Stimulated activated naive B cell treated with anti-CD40 and anti-IgM and Interleukin-4, amounts not matched to agents 10 μg/mL and 1 μg/mL and 100 μg/mL, for 72 hours (primary cell): Measurements from ENCODE around the gene KLHL30.
A peak's percentile ranks its signal among the peaks of the same experiment; 100 is the strongest.

ENCODE experiments used
- ATAC-seq, 2 donors: fragments of 150-1000 bp; cut with Tn5 transposase; replicated peaks; 2 replicates each; pipeline ENCODE4 v1.10.0; 2021; ENCODE audit warnings: moderate library complexity in 1 of 2
- DNase-seq: peaks from one replicate; pipeline ENCODE4 v3.0.0; 2021
- H3K27ac Mint-ChIP-seq: one replicate; pipeline ENCODE4 v1.8.0; 2022; ENCODE audit warnings: mild to moderate bottlenecking, mixed read lengths
- H3K27me3 Mint-ChIP-seq, 2 donors: one replicate each; pipeline ENCODE4 v1.8.0; 2022; ENCODE audit warnings: mixed read lengths in 2 of 2
- H3K36me3 Mint-ChIP-seq, 2 donors: one replicate each; pipeline ENCODE4 v1.8.0; 2022; ENCODE audit warnings: mixed read lengths in 2 of 2, mild to moderate bottlenecking in 1 of 2
- H3K4me1 Mint-ChIP-seq, 2 donors: one replicate each; pipeline ENCODE4 v1.8.0; 2022; ENCODE audit warnings: mixed read lengths in 2 of 2, mild to moderate bottlenecking in 1 of 2
- H3K4me3 Mint-ChIP-seq, 2 donors: one replicate each; pipeline ENCODE4 v1.8.0; 2022; ENCODE audit warnings: mild to moderate bottlenecking in 2 of 2, mixed read lengths in 2 of 2, moderate library complexity in 1 of 2
- H3K9me3 Mint-ChIP-seq, 2 donors: one replicate each; pipeline ENCODE4 v1.8.0; 2022; ENCODE audit warnings: mixed read lengths in 2 of 2, mild to moderate bottlenecking in 1 of 2

KLHL30 gene, protein sequence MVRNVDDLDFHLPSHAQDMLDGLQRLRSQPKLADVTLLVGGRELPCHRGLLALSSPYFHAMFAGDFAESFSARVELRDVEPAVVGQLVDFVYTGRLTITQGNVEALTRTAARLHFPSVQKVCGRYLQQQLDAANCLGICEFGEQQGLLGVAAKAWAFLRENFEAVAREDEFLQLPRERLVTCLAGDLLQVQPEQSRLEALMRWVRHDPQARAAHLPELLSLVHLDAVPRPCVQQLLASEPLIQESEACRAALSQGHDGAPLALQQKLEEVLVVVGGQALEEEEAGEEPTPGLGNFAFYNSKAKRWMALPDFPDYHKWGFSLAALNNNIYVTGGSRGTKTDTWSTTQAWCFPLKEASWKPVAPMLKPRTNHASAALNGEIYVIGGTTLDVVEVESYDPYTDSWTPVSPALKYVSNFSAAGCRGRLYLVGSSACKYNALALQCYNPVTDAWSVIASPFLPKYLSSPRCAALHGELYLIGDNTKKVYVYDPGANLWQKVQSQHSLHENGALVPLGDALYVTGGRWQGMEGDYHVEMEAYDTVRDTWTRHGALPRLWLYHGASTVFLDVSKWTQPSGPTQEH

GRCh38 chr2:238138331-238139195 lies at the start of gene KLHL30:
Gene KLHL30 (plus strand): TSS chr2:238138668. CDS start chr2:238140755, 2,087 bp downstream.
- Mint-ChIP-seq H3K36me3 (no peaks in the 10 kb centered on the region), H3K27ac (peak within 1 kb of the TSS; percentile 22), H3K27me3 (peaks cover 0 to 8% of the 10 kb centered on the region in 2 donors), H3K4me3 (peak within 1 kb of the TSS; percentile 17 to 59), H3K4me1 (peaks cover 5 to 39% of the 10 kb centered on the region in 2 donors), H3K9me3 (no peaks in the 10 kb centered on the region)
- ATAC-seq = peak in 1 of 2 donors; percentile 16
- DNase-seq = no peak

DNA sequence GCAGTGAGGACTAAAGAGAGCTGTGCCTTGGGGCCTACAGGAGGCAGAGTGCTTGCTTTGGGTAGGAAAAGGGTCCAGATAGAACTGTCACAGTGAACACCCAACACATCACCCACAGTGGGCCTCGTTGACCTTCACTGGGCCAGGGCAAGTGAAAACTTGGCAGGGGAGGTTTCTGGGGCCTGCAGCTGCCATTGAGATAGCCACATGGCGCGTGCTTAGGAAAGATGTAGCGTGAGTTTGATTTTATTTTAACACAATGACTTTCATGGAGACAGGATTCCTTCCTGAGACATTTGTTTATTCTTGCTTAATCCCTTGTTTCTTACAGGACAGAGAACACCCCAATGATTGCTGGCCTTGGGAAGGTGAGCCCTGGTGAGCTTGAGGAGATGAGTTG lies 47.6 kb upstream of the KLHL30 start:
- DNase-seq (no peak), ATAC-seq (no peak)
- Mint-ChIP-seq H3K4me1 (peaks cover 7 to 19% of the 10 kb centered on the region in 2 donors), H3K9me3 (no peaks in the 10 kb centered on the region), H3K27ac (no peak overlapping the region), H3K27me3 (no peaks in the 10 kb centered on the region), H3K36me3 (peaks cover 41 to 54% of the 10 kb centered on the region in 2 donors), H3K4me3 (no peak overlapping the region)

DNA sequence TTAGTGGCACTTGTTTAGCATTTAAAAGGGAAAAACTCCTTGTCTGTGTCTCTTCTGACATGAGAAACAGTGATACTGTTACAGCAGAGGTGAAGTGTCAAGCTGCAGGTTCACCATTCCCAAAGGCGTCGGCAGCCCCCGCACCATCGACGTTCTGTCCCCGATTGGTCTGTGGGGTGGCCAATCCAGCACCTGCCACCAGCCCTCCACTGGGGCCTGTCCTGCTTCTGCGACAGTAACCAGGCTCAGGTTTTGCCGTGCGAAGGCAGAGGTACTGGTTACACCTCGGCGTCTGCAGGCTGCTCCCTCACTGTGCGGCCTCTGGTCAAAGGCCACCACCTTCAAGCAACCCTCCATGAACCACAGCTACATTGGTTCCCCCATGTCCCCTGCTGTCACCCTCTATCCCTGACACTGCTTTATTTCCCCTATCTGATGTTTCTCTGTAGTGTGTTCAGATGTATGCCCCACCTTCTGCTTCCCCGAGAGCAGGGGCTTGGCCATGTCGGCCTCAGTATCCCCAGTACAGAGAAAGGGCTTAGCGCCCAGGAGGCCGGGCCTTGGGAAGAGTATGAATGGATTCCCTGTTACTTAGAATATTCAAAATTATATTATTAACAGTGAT lies 46.9 kb upstream of the KLHL30 start:
- DNase-seq (no peak), ATAC-seq (no peak)
- peaks cover 8 to 19% of the 10 kb centered on the region in 2 donors for H3K4me1 Mint-ChIP-seq
- H3K36me3 Mint-ChIP-seq = peaks cover 39 to 53% of the 10 kb centered on the region in 2 donors
- no peaks in the 10 kb centered on the region for H3K9me3 Mint-ChIP-seq
- H3K4me3 Mint-ChIP-seq = no peak overlapping the region
- H3K27me3 Mint-ChIP-seq = no peaks in the 10 kb centered on the region
- H3K27ac Mint-ChIP-seq = no peak overlapping the region

DNA sequence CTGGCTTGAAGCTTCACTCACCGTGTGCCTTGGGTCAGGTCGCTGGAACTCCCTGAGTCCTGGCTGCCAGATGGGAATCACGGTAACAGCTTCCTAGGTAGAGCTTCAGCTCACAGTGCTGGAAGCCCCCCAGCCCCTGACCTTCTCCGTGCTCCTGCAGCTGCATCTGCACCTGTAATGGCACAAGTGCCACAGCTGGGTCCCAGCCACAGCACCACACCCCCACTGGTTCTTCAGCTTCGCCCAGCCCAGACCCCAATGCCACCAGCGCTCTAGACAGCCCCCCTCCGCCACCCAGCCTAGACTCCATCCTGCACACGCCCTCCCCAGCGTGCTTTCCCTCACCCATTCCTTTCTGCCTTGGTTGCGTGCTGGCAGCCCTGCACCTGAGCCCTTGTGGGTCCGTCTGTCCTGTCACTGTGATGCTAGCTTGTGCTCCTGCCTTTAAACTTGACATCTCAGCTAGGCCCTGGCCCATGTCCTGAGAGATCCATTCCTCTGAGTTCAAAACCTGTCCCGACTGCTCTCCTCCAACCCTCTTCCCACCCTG lies 45.9 kb upstream of the KLHL30 start:
- Mint-ChIP-seq H3K4me3 (no peak overlapping the region), H3K27ac (peak overlapping the region; percentile 20), H3K36me3 (peaks cover 44 to 58% of the 10 kb centered on the region in 2 donors), H3K27me3 (no peaks in the 10 kb centered on the region), H3K4me1 (peaks cover 7 to 15% of the 10 kb centered on the region in 2 donors), H3K9me3 (no peaks in the 10 kb centered on the region)
- ATAC-seq (no peak), DNase-seq (no peak)

DNA sequence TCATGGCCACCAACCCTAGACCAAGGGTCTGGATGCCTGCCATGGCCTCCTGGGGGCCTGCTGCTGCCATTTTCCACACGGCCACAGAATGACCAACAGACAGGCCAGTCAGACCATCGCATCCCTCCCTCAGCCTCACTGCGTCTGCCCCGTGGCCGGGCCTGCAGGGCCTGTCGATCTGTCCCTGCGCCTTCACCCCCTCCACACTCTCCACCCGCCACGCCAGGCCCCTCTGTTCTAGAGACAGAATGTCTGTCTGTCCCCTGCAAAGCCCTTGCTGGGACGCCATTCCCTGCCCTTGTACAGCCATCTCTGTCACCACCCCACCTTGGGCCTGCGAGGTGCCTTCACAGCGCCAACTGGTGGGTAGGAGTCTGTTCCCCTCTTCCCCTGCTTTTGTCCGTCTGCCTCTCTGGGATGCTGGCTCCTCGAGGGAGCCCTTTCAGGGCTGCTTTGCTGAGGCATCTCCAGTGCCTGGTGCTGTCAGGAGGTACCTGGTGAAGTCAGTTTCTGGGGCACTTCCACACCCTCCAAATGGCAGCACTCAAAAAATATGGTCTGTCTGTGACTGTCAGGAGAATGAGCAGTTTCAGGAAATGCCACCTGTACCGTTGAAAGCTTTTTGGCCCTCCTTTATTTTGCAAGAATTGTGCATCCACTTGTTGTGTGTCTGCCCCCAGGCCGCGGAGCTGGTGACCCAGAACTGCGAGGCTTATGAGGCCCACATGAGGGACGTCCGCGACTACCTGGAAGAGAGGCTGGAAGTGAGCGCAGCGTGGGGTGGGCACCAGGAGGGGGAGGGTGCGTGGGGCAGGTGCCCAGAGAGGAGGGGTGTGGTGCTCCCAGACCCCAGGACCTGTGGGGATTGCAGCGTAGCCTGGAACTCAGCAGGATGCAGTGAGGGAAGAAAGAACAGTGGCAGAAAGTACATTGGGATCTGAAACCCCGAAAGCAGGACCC lies 45.0 kb upstream of the KLHL30 start:
- peaks cover 0 to 3% of the 10 kb centered on the region in 2 donors for H3K9me3 Mint-ChIP-seq
- ATAC-seq (no peak), DNase-seq (no peak)
- no peaks in the 10 kb centered on the region for H3K27me3 Mint-ChIP-seq
- H3K36me3 Mint-ChIP-seq = peaks cover 43 to 61% of the 10 kb centered on the region in 2 donors
- no peak overlapping the region for H3K4me3 Mint-ChIP-seq
- peaks cover 14 to 18% of the 10 kb centered on the region in 2 donors for H3K4me1 Mint-ChIP-seq
- peak overlapping the region; percentile 20 for H3K27ac Mint-ChIP-seq

GRCh38 chr2:238094438-238095022 lies 43.9 kb upstream of the KLHL30 start:
- Mint-ChIP-seq H3K4me1 (peaks cover 25 to 26% of the 10 kb centered on the region in 2 donors), H3K27me3 (no peaks in the 10 kb centered on the region), H3K36me3 (peaks cover 42 to 67% of the 10 kb centered on the region in 2 donors), H3K27ac (peak overlapping the region; percentile 20), H3K4me3 (no peak overlapping the region), H3K9me3 (peaks cover 0 to 3% of the 10 kb centered on the region in 2 donors)
- DNase-seq = no peak
- no peak for ATAC-seq

DNA sequence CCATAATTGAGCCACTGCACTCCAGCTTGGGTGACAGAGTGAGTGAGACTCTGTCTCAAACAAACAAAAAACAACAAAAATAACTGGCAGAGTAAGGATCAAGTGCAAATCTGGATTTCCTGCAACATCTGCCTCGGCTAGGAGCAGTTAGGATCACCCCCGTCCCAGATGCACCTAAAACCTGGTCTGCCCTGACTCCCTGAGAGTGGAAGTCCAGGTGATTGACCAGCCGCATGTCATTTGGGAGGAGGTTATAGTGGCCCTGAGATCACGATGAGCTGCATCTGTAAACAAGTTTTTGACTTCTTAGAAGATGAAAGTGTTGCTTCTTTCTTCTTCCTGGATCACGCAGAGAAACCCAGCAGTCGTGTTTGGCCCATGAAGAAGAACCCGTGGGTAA lies 43.3 kb upstream of the KLHL30 start:
- Mint-ChIP-seq H3K27me3 (no peaks in the 10 kb centered on the region), H3K4me1 (peaks cover 29 to 30% of the 10 kb centered on the region in 2 donors), H3K4me3 (no peak overlapping the region), H3K36me3 (peaks cover 42 to 69% of the 10 kb centered on the region in 2 donors), H3K9me3 (peaks cover 0 to 3% of the 10 kb centered on the region in 2 donors), H3K27ac (no peak overlapping the region)
- DNase-seq (no peak), ATAC-seq (no peak)

DNA sequence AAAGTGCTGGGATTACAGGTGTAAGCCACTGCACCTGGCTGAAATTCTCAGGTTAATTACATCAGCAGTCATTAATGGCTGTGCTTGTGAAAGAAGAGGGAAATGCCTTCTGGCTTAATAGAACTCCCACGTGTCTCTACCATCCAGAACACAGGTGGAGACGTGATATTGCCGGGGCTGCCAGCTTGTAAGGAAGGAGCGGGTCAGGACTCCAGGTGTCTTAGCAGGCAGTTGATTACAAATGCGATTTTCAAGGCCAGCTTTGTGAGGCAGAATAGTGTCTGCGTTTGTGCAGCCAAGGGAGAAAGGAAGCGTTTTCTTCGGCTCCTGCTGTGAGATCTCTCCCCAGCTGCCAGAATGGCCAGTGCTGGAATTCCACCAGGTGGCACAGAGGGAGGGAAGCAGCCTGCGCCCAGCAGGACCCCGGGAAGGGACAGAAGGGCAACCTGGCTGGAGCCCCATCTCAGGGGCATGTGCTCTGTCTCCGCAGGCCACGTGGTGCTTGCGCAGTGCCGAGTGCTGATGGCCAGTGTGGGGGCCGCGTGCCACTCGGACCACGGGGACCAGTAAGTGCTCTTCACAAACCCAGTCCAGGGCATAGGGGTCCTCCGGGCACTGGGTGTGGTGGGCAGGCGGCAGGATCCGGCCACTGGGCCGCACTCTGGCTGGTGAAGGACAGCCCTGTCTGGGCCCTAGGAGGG lies 42.0 kb upstream of the KLHL30 start:
- Mint-ChIP-seq H3K4me3 (no peak overlapping the region), H3K36me3 (peaks cover 42 to 59% of the 10 kb centered on the region in 2 donors), H3K9me3 (peaks cover 0 to 3% of the 10 kb centered on the region in 2 donors), H3K27me3 (no peaks in the 10 kb centered on the region), H3K4me1 (peaks cover 29 to 41% of the 10 kb centered on the region in 2 donors), H3K27ac (peak overlapping the region; percentile 42)
- ATAC-seq (no peak), DNase-seq (no peak)

DNA sequence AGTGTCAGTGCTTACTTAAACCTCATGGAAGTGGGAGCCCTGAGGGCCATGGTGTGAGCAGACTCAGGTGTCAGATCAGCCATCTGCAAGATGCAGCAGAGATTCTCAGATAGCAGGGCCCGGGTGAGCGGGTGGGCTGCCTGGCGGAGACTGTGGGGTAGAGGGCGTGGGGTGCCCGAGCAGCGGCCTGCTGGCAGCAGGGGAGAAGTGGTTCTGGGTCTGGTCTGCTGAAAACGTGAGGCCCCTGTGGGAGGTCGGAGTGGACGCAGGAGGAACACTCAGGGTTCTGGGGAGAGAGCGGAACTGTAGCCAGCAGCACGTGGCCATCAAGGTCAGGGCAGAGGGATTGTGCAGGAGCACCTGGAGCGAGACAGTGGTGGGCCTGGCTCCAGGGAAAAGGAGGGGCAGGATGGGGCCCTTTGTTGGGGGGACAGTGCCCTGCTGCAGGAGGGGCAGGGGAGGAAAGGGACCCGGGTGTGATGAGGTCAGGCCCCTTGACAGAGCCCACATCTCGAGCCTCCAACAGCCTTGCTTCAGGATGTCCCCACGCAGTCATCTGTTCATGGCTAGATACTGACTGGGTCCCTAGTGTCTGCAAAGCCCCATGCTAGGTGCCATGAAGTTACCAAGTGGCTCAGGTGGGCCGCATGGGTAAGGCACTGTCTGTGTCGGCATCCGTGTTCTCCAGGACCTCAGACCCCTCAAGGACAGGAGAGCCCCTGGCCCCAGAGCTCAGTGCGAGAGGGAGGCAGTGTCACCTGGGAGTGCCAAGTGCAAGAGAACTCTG lies 41.1 kb upstream of the KLHL30 start:
- DNase-seq (no peak), ATAC-seq (no peak)
- peak overlapping the region; percentile 92 for H3K27ac Mint-ChIP-seq
- peaks cover 37 to 51% of the 10 kb centered on the region in 2 donors for H3K36me3 Mint-ChIP-seq
- peaks cover 34 to 49% of the 10 kb centered on the region in 2 donors for H3K4me1 Mint-ChIP-seq
- H3K27me3 Mint-ChIP-seq = no peaks in the 10 kb centered on the region
- peaks cover 0 to 3% of the 10 kb centered on the region in 2 donors for H3K9me3 Mint-ChIP-seq
- H3K4me3 Mint-ChIP-seq = peak overlapping the region; percentile 46 to 52

DNA sequence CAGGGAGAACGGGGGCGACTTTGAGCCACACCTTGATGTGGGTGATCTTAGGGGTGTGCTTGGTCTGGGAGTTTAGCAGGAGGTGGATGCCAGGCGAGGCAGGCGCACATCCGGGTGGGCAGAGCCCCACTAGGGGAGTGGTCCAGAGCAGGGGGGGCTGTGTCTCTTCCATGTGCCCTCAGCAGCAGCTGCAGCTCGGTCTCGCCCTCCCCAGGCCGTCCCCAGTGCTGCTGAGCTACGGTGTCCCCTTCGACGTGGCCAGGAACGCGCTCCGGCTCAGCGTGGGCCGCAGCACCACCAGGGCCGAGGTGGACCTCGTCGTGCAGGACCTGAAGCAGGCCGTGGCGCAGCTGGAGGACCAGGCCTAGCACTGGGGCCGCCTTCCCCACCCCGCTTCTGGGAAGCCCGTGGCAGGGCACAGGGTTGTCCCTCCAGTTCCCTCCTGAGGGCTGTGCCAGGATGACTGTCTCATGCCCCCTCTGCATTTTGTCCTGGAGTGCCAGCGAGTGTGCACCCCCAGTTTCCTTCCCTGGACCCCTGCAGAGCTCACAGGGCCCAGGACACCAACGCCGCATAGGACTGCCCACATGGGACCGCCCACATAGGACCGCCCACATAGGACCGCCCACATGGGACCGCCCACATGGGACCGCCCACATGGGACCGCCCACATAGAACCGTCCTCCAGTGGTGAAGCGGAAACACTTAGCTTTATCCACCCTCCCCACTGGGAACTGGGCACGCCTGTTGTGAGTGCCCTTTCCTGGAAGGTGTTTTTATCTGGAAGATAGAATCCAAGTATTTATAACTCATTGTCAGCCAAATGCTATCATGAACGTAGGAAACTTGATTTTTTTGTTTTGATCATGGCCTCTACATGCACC lies 40.2 kb upstream of the KLHL30 start:
- Mint-ChIP-seq H3K27me3 (no peaks in the 10 kb centered on the region), H3K4me3 (peak overlapping the region; percentile 86 to 87), H3K9me3 (peaks cover 0 to 3% of the 10 kb centered on the region in 2 donors), H3K4me1 (peaks cover 38 to 56% of the 10 kb centered on the region in 2 donors), H3K36me3 (peaks cover 31 to 42% of the 10 kb centered on the region in 2 donors), H3K27ac (peak overlapping the region; percentile 98)
- ATAC-seq = peak; percentile 53 to 55
- peak; percentile 50 for DNase-seq
